ENCODE measurements around the gene KCTD5. TPM values are rescaled to one million over a fixed set of nuclear protein-coding genes. Genes with fewer than 3 reads are reported as not detected.
A peak's percentile ranks its signal among the peaks of the same experiment; 100 is the strongest.
"Not testable (repeated sequence)": the region's sequence is repeated elsewhere in the genome, so short reads cannot be mapped to it uniquely, and the experiment has no call there.

Gene KCTD5
- total RNA-seq, 1 donor = 16.4 TPM

DNA sequence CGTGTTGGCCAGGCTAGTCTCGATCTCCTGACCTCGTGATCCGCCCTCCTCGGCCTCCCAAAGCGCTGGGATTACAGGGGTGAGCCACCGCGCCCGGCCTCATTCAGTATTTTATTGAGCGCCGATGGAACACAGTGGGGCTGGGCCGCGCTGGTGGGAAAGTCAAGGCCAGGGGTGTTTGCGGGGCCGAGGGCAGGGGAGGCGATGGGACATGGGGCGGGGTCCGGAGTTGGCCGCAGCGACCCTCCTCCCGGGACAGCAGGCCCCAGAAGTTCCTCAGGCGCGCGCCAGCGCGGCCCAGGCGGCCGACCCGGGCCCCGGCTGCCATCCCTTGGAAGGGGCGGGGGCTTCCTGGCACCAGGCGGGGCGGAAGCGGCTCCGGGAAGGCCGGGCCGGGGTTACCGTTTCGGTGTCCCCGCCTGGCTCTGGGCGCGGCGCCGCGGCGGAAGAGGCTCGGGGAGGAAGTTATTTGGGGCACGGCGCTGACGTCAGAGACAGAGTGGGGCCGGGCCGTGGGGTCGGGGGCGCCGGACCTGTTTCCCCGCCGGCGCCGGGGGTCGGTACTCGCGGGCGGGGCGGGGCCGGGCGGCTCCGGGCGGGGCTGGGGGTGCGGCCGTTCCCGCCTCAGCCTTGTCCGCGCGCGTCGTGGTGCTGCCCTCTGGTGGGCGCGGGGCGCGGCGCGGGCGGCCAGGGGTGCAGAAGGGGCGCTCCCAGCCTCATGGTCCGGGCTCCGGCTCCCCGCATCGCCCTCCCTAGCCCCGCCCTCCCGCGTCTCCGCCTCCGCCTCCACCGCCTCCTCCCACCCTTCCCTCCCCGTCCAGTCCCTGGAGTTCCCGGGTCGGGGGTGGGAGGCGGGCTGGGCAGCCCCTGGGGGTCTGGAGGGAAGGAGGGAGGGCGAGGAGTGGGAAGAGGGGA lies 38.7 kb downstream of the KCTD5 start:
- TF ChIP-seq, protein P1, sequence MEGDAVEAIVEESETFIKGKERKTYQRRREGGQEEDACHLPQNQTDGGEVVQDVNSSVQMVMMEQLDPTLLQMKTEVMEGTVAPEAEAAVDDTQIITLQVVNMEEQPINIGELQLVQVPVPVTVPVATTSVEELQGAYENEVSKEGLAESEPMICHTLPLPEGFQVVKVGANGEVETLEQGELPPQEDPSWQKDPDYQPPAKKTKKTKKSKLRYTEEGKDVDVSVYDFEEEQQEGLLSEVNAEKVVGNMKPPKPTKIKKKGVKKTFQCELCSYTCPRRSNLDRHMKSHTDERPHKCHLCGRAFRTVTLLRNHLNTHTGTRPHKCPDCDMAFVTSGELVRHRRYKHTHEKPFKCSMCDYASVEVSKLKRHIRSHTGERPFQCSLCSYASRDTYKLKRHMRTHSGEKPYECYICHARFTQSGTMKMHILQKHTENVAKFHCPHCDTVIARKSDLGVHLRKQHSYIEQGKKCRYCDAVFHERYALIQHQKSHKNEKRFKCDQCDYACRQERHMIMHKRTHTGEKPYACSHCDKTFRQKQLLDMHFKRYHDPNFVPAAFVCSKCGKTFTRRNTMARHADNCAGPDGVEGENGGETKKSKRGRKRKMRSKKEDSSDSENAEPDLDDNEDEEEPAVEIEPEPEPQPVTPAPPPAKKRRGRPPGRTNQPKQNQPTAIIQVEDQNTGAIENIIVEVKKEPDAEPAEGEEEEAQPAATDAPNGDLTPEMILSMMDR (IDR thresholded peaks at IDR 0.05; ENCODE audit: insufficient read depth, low read length) = peak; percentile 53
- peak; percentile 70 for DNase-seq (ENCODE audit: low read depth)
- peak overlapping the region; percentile 67 for H3K4me3 ChIP-seq (ENCODE audit: low read depth, low read length)

DNA sequence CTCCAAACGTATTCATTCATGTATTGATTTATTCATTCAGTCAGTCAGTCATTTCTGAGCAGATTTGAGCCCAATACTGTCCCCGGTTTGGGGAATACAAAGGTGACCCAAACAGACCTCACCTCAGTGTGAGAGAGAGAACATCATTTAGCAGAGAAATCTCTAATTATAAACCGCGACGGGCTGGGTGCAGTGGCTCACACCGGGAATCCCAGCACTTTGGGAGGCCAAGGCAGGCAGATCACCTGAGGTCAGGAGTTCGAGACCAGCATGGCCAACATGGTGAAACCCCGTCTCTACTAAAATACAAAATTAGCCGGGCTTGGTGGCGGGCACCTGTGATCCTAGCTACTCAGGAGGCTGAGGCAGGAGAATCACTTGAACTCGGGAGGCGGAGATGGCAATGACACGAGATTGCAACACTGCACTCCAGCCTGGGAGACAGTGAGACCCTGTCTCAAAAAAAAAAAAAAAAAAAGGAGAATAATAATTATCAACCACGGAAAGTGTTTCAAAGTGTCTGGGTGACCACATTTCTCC lies 39.4 kb downstream of the KCTD5 start:
- peak overlapping the region; percentile 67 for H3K4me3 ChIP-seq (ENCODE audit: low read depth, low read length)
- not testable (repeated sequence) for DNase-seq (ENCODE audit: low read depth)

DNA sequence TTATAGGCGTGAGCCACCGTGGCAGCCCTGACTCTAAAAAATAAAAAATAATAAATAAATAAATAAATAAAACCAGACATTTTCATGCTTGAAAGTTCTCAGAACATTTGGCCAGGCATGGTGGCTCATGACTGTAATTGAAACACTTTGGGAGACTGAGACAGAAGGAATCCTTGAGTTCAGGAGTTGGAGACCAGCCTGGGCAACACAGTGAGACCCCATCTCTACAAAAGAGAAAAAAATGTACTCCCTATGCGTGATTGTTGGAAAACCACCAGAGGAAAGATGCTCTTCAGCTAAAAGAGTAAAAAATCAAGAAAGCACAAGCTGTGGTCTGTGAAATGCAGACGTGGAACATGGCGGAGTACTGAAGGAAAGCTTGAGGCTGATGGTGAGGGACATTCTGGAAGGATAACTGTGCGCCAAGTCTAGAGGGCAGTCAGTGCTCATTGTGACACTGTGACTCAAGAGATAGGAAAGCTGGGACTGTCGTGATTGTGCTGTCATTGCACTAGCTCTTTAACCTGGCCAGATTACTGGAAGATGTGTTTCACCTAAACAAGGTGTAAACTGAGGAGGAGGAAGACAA lies 41.9 kb downstream of the KCTD5 start:
- no peak for DNase-seq (ENCODE audit: low read depth)
- H3K4me3 ChIP-seq (ENCODE audit: low read depth, low read length) = no peak overlapping the region
- TF ChIP-seq, protein P1 (IDR thresholded peaks at IDR 0.05; ENCODE audit: insufficient read depth, low read length) = no peak

DNA sequence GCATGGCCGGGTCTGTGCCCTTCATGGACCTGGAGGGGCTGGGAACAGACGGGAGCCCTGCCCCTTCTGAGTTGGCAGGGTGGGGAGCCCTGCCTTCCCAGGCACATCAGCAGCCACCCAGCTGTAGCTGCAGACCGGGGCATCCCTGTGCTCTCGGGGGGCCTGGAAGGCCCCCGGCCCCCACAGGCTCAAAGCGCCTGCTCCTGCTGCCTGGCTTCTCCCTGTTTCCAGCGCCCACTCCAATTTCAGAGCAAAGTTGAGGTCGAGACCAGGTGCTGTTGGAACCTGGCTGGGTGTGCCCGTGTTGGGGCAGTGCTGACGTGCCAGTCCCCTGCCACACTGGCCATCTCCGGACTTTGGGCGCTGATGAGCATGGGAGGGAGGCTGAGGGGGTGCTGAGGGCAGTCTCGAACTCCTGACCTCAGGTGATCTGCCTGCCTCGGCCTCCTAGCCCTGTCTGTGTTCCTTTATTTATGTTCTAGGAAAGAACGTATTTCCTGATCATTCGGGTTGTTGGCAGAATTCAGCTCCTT lies 42.6 kb downstream of the KCTD5 start:
- no peak for DNase-seq (ENCODE audit: low read depth)
- H3K4me3 ChIP-seq (ENCODE audit: low read depth, low read length) = no peak overlapping the region
- TF ChIP-seq, protein P1 (IDR thresholded peaks at IDR 0.05; ENCODE audit: insufficient read depth, low read length) = no peak

DNA sequence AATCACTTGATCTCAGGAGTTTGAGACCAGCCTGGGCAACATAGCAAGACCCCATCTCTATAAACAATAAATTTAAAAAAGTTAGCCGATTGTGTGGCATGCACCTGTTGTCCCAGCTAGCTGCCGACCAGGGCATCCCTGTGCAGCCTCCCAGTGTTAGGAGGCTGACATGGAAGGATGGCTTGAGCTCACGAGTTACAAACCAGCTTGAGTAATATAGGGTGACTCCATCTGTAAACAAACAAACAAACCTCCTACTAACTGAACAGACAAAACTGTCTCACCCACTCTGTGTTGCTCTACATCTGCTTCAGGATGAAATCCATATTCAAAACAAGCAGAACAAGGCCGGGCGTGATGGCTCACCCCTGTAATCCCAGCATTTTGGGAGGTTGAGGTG lies 44.6 kb downstream of the KCTD5 start:
- TF ChIP-seq, protein P1 (IDR thresholded peaks at IDR 0.05; ENCODE audit: insufficient read depth, low read length) = no peak
- DNase-seq (ENCODE audit: low read depth) = no peak
- no peak overlapping the region for H3K4me3 ChIP-seq (ENCODE audit: low read depth, low read length)

DNA sequence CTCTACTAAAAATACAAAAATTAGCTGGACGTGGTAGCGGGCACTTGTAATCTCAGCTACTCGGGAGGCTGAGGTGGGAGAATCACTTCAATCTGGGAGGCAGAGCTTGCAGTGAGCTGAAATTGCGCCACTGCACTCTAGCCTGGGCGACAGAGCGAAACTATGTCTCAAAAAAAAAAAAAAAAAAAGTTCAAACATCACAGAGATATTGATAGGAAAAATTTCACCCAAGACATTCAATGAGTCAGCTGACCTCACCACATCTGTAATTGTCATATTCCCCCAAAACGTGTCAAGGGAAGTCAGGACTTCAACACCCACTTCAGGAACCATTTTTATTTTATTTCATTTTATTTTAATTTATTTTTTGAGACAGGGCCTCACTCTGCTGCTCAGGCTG lies 45.7 kb downstream of the KCTD5 start:
- DNase-seq (ENCODE audit: low read depth) = no peak
- TF ChIP-seq, protein P1 (IDR thresholded peaks at IDR 0.05; ENCODE audit: insufficient read depth, low read length) = no peak

More for the DNA sequence above, 45.7 kb downstream of the KCTD5 start:
- H3K4me3 ChIP-seq (ENCODE audit: low read depth, low read length) = no peak overlapping the region

All from fibroblast of the aortic adventitia (primary cell).